Measurements from ENCODE around the gene NCKAP5.

The NCKAP5 gene

GRCh38 chr2:133523406-133523805 lies 44.9 kb downstream of the NCKAP5 start:
- TF ChIP-seq REST (IDR thresholded peaks at IDR 0.05; ENCODE audit: low read depth), result no peak

GRCh38 chr2:133522204-133522603 lies 46.1 kb downstream of the NCKAP5 start:
- TF ChIP-seq USF1 (IDR thresholded peaks at IDR 0.05), result no peak
- TF ChIP-seq YY1 (IDR thresholded peaks at IDR 0.05; ENCODE audit: low read depth), result no peak
- no peak for TF ChIP-seq RAD21 (IDR thresholded peaks at IDR 0.05; ENCODE audit: low read depth)
- no peak for TF ChIP-seq FOXM1 (IDR thresholded peaks at IDR 0.05; ENCODE audit: borderline replicate concordance, low read depth)
- TF ChIP-seq CEBPB (IDR thresholded peaks at IDR 0.05), result no peak
- TF ChIP-seq MAX (IDR thresholded peaks at IDR 0.05), result no peak
- TF ChIP-seq TCF12 (IDR thresholded peaks at IDR 0.05; ENCODE audit: low read depth), result no peak
- no peak for TF ChIP-seq TEAD4 (IDR thresholded peaks at IDR 0.05)
- TF ChIP-seq CREB1 (IDR thresholded peaks at IDR 0.05; ENCODE audit: low read depth), result no peak
- no peak for TF ChIP-seq ZBTB7A (IDR thresholded peaks at IDR 0.05; ENCODE audit: low read depth)
- TF ChIP-seq EGR1 (IDR thresholded peaks at IDR 0.05), result no peak
- no peak for TF ChIP-seq NFIC (IDR thresholded peaks at IDR 0.05)
- no peak for TF ChIP-seq TAF1 (IDR thresholded peaks at IDR 0.05; ENCODE audit: low read depth)
- no peak for TF ChIP-seq EP300 (IDR thresholded peaks at IDR 0.05; ENCODE audit: borderline replicate concordance)

- no peak for TF ChIP-seq EGR1 (IDR thresholded peaks at IDR 0.05)
- TF ChIP-seq USF1 (IDR thresholded peaks at IDR 0.05), result no peak
- TF ChIP-seq FOXM1 (IDR thresholded peaks at IDR 0.05; ENCODE audit: borderline replicate concordance, low read depth), result no peak
- TF ChIP-seq MAX (IDR thresholded peaks at IDR 0.05), result no peak
- TF ChIP-seq YY1 (IDR thresholded peaks at IDR 0.05; ENCODE audit: low read depth), result no peak
- TF ChIP-seq TCF12 (IDR thresholded peaks at IDR 0.05; ENCODE audit: low read depth), result no peak
- TF ChIP-seq EP300 (IDR thresholded peaks at IDR 0.05; ENCODE audit: borderline replicate concordance), result no peak
- no peak for TF ChIP-seq REST (IDR thresholded peaks at IDR 0.05; ENCODE audit: low read depth)
- TF ChIP-seq TAF1 (IDR thresholded peaks at IDR 0.05; ENCODE audit: low read depth), result no peak
- no peak for TF ChIP-seq NFIC (IDR thresholded peaks at IDR 0.05)
- no peak for TF ChIP-seq CREB1 (IDR thresholded peaks at IDR 0.05; ENCODE audit: low read depth)
- no peak for TF ChIP-seq CEBPB (IDR thresholded peaks at IDR 0.05)
- no peak for TF ChIP-seq TEAD4 (IDR thresholded peaks at IDR 0.05)
- TF ChIP-seq ZBTB7A (IDR thresholded peaks at IDR 0.05; ENCODE audit: low read depth), result no peak
- no peak for TF ChIP-seq RAD21 (IDR thresholded peaks at IDR 0.05; ENCODE audit: low read depth)
These were observed 47.0 kb downstream of the NCKAP5 start for GRCh38 chr2:133521146-133521745.

- peak; percentile 31; the same call in 1 of the 2 replicates for TF ChIP-seq RAD21 (IDR thresholded peaks at IDR 0.05; ENCODE audit: low read depth)
These were observed 48.6 kb downstream of the NCKAP5 start for GRCh38 chr2:133519677-133520076.

GRCh38 chr2:133518700-133519344 lies 49.4 kb downstream of the NCKAP5 start:
- no peak for TF ChIP-seq ZBTB7A (IDR thresholded peaks at IDR 0.05; ENCODE audit: low read depth)
- TF ChIP-seq CREB1 (IDR thresholded peaks at IDR 0.05; ENCODE audit: low read depth), result no peak
- no peak for TF ChIP-seq MAX (IDR thresholded peaks at IDR 0.05)
- TF ChIP-seq NFIC (IDR thresholded peaks at IDR 0.05), result no peak

GRCh38 chr2:133517876-133518275 lies 50.4 kb downstream of the NCKAP5 start:
- TF ChIP-seq EGR1 (IDR thresholded peaks at IDR 0.05), result no peak
- no peak for TF ChIP-seq REST (IDR thresholded peaks at IDR 0.05; ENCODE audit: low read depth)
- no peak for TF ChIP-seq USF1 (IDR thresholded peaks at IDR 0.05)
- no peak for TF ChIP-seq ZBTB7A (IDR thresholded peaks at IDR 0.05; ENCODE audit: low read depth)
- no peak for TF ChIP-seq TEAD4 (IDR thresholded peaks at IDR 0.05)
- no peak for TF ChIP-seq FOXM1 (IDR thresholded peaks at IDR 0.05; ENCODE audit: borderline replicate concordance, low read depth)
- no peak for TF ChIP-seq CREB1 (IDR thresholded peaks at IDR 0.05; ENCODE audit: low read depth)
- no peak for TF ChIP-seq YY1 (IDR thresholded peaks at IDR 0.05; ENCODE audit: low read depth)
- no peak for TF ChIP-seq RAD21 (IDR thresholded peaks at IDR 0.05; ENCODE audit: low read depth)
- TF ChIP-seq TAF1 (IDR thresholded peaks at IDR 0.05; ENCODE audit: low read depth), result no peak
- TF ChIP-seq TCF12 (IDR thresholded peaks at IDR 0.05; ENCODE audit: low read depth), result no peak
- no peak for TF ChIP-seq CEBPB (IDR thresholded peaks at IDR 0.05)
- no peak for TF ChIP-seq MAX (IDR thresholded peaks at IDR 0.05)
